Measurements from ENCODE around the gene SLC35F4. TPM values are rescaled to one million over a fixed set of nuclear protein-coding genes. Genes with fewer than 3 reads are reported as not detected.

Gene SLC35F4
- total RNA-seq, 4 donors from 2014 or later, result not detected

- Histone ChIP-seq H3K4me1 (no peaks in the 10 kb centered on the region), H3K4me3 (no peak overlapping the region), H3K27me3 (no peaks in the 10 kb centered on the region), H3K9me3 (no peaks in the 10 kb centered on the region), H3K36me3 (no peaks in the 10 kb centered on the region), H3K27ac (no peak overlapping the region)
- in situ Hi-C loops (cut with MboI; ENCODE audit: low sequenced_read_pairs in 4 of 4) (no loop called here), intact Hi-C loops (cut with DNase I; ENCODE audit: low total_unique reads) (no loop called here)
- DNase-seq (no peak), ATAC-seq (no peak)
- TF ChIP-seq POLR2A (IDR thresholded peaks at IDR 0.05), result no peak
- TF ChIP-seq CTCF (IDR thresholded peaks at IDR 0.05 in 4 of 5, conservative IDR thresholded peaks at IDR 0.05 in 1 of 5), result no peak
Measured at GRCh38 chr14:57578801-57579200, 287.1 kb downstream of the SLC35F4 start.

GRCh38 chr14:57576498-57576897 is 289.4 kb downstream of the SLC35F4 start:
- no peak for ATAC-seq
- H3K27me3 ChIP-seq, result no peaks in the 10 kb centered on the region
- no peaks in the 10 kb centered on the region for H3K4me1 ChIP-seq
- H3K9me3 ChIP-seq, result no peaks in the 10 kb centered on the region
- DNase-seq, result no peak
- TF ChIP-seq POLR2A (IDR thresholded peaks at IDR 0.05), result no peak
- TF ChIP-seq CTCF (IDR thresholded peaks at IDR 0.05 in 4 of 5, conservative IDR thresholded peaks at IDR 0.05 in 1 of 5), result no peak
- no peak overlapping the region for H3K4me3 ChIP-seq
- no peak overlapping the region for H3K27ac ChIP-seq
- no peaks in the 10 kb centered on the region for H3K36me3 ChIP-seq
- intact Hi-C loops (cut with DNase I; ENCODE audit: low total_unique reads), result no loop called here
- in situ Hi-C loops (cut with MboI; ENCODE audit: low sequenced_read_pairs in 4 of 4), result no loop called here

- intact Hi-C loops (cut with DNase I; ENCODE audit: low total_unique reads), result no loop called here
- H3K27me3 ChIP-seq, result no peaks in the 10 kb centered on the region
- DNase-seq (no peak), ATAC-seq (no peak)
- no peaks in the 10 kb centered on the region for H3K9me3 ChIP-seq
- in situ Hi-C loops (cut with MboI; ENCODE audit: low sequenced_read_pairs in 4 of 4), result no loop called here
- H3K27ac ChIP-seq, result no peak overlapping the region
- H3K4me1 ChIP-seq, result no peaks in the 10 kb centered on the region
- no peaks in the 10 kb centered on the region for H3K36me3 ChIP-seq
- TF ChIP-seq CTCF (IDR thresholded peaks at IDR 0.05 in 4 of 5, conservative IDR thresholded peaks at IDR 0.05 in 1 of 5) (no peak), POLR2A (IDR thresholded peaks at IDR 0.05) (no peak)
- no peak overlapping the region for H3K4me3 ChIP-seq
Measured at GRCh38 chr14:57575482-57575881, 290.4 kb downstream of the SLC35F4 start.

- DNase-seq (no peak), ATAC-seq (no peak)
- intact Hi-C loops (cut with DNase I; ENCODE audit: low total_unique reads) (no loop called here), in situ Hi-C loops (cut with MboI; ENCODE audit: low sequenced_read_pairs in 4 of 4) (no loop called here)
- H3K36me3 ChIP-seq, result no peaks in the 10 kb centered on the region
- H3K27ac ChIP-seq, result no peak overlapping the region
- no peaks in the 10 kb centered on the region for H3K4me1 ChIP-seq
- TF ChIP-seq CTCF (IDR thresholded peaks at IDR 0.05 in 4 of 5, conservative IDR thresholded peaks at IDR 0.05 in 1 of 5), result no peak
- TF ChIP-seq POLR2A (IDR thresholded peaks at IDR 0.05), result no peak
- H3K4me3 ChIP-seq, result no peak overlapping the region
- no peaks in the 10 kb centered on the region for H3K27me3 ChIP-seq
- H3K9me3 ChIP-seq, result no peaks in the 10 kb centered on the region
Measured at GRCh38 chr14:57574617-57575288, 291.1 kb downstream of the SLC35F4 start.

GRCh38 chr14:57573173-57573572 is 292.7 kb downstream of the SLC35F4 start:
- H3K4me1 ChIP-seq, result no peaks in the 10 kb centered on the region
- no peaks in the 10 kb centered on the region for H3K36me3 ChIP-seq
- no peak overlapping the region for H3K27ac ChIP-seq
- no peaks in the 10 kb centered on the region for H3K27me3 ChIP-seq
- intact Hi-C loops (cut with DNase I; ENCODE audit: low total_unique reads) (no loop called here), in situ Hi-C loops (cut with MboI; ENCODE audit: low sequenced_read_pairs in 4 of 4) (no loop called here)
- no peak for DNase-seq
- no peak for TF ChIP-seq CTCF (IDR thresholded peaks at IDR 0.05 in 4 of 5, conservative IDR thresholded peaks at IDR 0.05 in 1 of 5)
- no peak for TF ChIP-seq POLR2A (IDR thresholded peaks at IDR 0.05)
- ATAC-seq, result no peak
- H3K4me3 ChIP-seq, result no peak overlapping the region
- H3K9me3 ChIP-seq, result no peaks in the 10 kb centered on the region
